Measurements from ENCODE around the gene LRRC7. TPM values are rescaled to one million over a fixed set of nuclear protein-coding genes. Genes with fewer than 3 reads are reported as not detected.

LRRC7 gene
- total and polyA plus RNA-seq, 2 of the 8 experiments (the other 6 are each of a cell fraction or from before 2014, with no cell fraction given): 0.03 to 0.17 TPM

DNA sequence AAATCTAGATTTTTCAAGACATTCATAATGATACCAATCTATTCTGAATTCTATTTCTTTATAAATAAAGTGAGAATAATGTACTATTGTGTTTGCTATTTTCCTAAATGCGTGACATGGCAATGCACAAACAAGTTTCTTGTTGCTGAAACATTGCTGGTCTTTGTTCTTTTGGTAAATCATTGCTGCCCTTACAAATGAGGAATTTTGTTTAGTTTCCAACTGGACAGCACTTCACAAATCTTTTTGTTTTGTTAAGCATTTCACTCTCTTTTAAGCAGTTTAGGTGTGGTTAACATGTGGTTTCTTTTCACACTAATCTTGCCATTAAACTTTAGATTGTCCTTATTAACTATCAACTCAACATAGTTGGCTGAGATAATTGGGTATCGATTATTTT, 94.6 kb downstream of the LRRC7 start:
- H4K91ac ChIP-seq (replicated peaks; ENCODE audit: insufficient read length, low read length): no peak overlapping the region
- H3K14ac ChIP-seq (ENCODE audit: insufficient read length): no peak overlapping the region
- no peak overlapping the region for H2BK15ac ChIP-seq (ENCODE audit: low read length)
- no peak overlapping the region for H3K4ac ChIP-seq (replicated peaks; ENCODE audit: insufficient read length, low read depth, low read length)
- no peak for FAIRE-seq
- H3K4me3 ChIP-seq (ENCODE audit: extremely low read depth in 1 of 4, insufficient read depth in 2 of 4, low read depth in 3 of 4, low read length in 4 of 4): no peak overlapping the region
- H2BK120ac ChIP-seq (replicated peaks; ENCODE audit: low read depth, low read length): no peak overlapping the region
- DNase-seq (ENCODE audit: low read depth in 1 of 2, low spot score in 2 of 2): no peak
- H4K20me1 ChIP-seq (replicated peaks in 1 of 2; ENCODE audit: control insufficient read depth in 1 of 2, insufficient read depth in 2 of 2, low read length in 2 of 2): no peaks in the 10 kb centered on the region
- H2BK20ac ChIP-seq (ENCODE audit: low read length): no peak overlapping the region
- H3K18ac ChIP-seq (ENCODE audit: extremely low read depth, low read length): no peak overlapping the region
- H2AFZ ChIP-seq (ENCODE audit: low read length): no peak overlapping the region
- WGBS, 2 experiments (ENCODE audit: extremely low coverage in 1 of 2, insufficient coverage in 1 of 2, insufficient read length in 1 of 2, insufficient replicate concordance in 2 of 2, low coverage in 1 of 2, low lambda C conversion rate in 2 of 2, missing lambda C conversion rate in 1 of 2): 92% methylated on average over 2 of the region's 2 CpGs; no CpG with 5 or more reads in 1 of the 2 experiments
- no peaks in the 10 kb centered on the region for H3K27me3 ChIP-seq (replicated peaks in 1 of 4; ENCODE audit: control insufficient read depth in 3 of 4, extremely low read depth in 1 of 4, insufficient read depth in 3 of 4, low read length in 3 of 4)
- H3K9ac ChIP-seq (replicated peaks in 1 of 4; ENCODE audit: extremely low read depth in 1 of 4, low read depth in 3 of 4, low read length in 3 of 4): no peak overlapping the region
- no peaks in the 10 kb centered on the region for H3K4me1 ChIP-seq (replicated peaks in 1 of 4; ENCODE audit: control insufficient read depth in 3 of 4, insufficient read depth in 4 of 4, low read length in 3 of 4)
- no peak overlapping the region for H3K23ac ChIP-seq (ENCODE audit: insufficient read length)
- H3K9me3 ChIP-seq (ENCODE audit: insufficient read depth in 2 of 2, low read depth in 1 of 2, low read length in 1 of 2): no peaks in the 10 kb centered on the region
- no peak overlapping the region for H2BK12ac ChIP-seq (ENCODE audit: low read depth, low read length)
- H3K36me3 ChIP-seq (ENCODE audit: control insufficient read depth in 2 of 4, insufficient read depth in 4 of 4, low read length in 3 of 4): no peaks in the 10 kb centered on the region
- H3K23me2 ChIP-seq (ENCODE audit: low read depth, low read length): no peaks in the 10 kb centered on the region
- no peak overlapping the region for H3K4me2 ChIP-seq (ENCODE audit: insufficient read depth in 1 of 2, low read depth in 2 of 2, low read length in 2 of 2)
- no peak overlapping the region for H3K56ac ChIP-seq (replicated peaks; ENCODE audit: insufficient read length, low read depth, low read length)
- POLR2A ChIA-PET (ENCODE audit: partially characterized antibody): no interaction called here
- H2BK5ac ChIP-seq (ENCODE audit: low read depth, low read length): no peak overlapping the region
- CTCF ChIA-PET (ENCODE audit: partially characterized antibody): no interaction called here
- H3K79me1 ChIP-seq (ENCODE audit: low read depth, low read length): no peaks in the 10 kb centered on the region
- H3K79me2 ChIP-seq (ENCODE audit: control insufficient read depth in 1 of 2, insufficient read depth in 2 of 2, low read length in 2 of 2): no peaks in the 10 kb centered on the region
- no peak overlapping the region for H4K8ac ChIP-seq (ENCODE audit: extremely low read depth, insufficient read depth, low read length)
- H3K27ac ChIP-seq (ENCODE audit: low read depth, low read length): no peak overlapping the region
- no peak overlapping the region for H4K5ac ChIP-seq (ENCODE audit: insufficient read length, low read depth, low read length)
- no peak overlapping the region for H2AK5ac ChIP-seq (ENCODE audit: low read depth, low read length)
- TF ChIP-seq EP300 (IDR thresholded peaks at IDR 0.05; ENCODE audit: borderline replicate concordance in 1 of 2, low read depth in 2 of 2, low read length in 2 of 2): no peak
- no peak for TF ChIP-seq TCF12 (IDR thresholded peaks at IDR 0.05; ENCODE audit: low read depth, low read length)
- TF ChIP-seq RBBP5 (IDR thresholded peaks at IDR 0.05; ENCODE audit: borderline replicate concordance, low read depth, low read length): no peak
- TF ChIP-seq KDM4A (IDR thresholded peaks at IDR 0.05; ENCODE audit: low read depth, low read length, severe bottlenecking): no peak
- TF ChIP-seq ZNF274 (IDR thresholded peaks at IDR 0.05; ENCODE audit: borderline replicate concordance, extremely low read depth, low read length): no peak
- no peak for TF ChIP-seq BCL11A (IDR thresholded peaks at IDR 0.05; ENCODE audit: low read depth in 2 of 2, low read length in 2 of 2)
- no peak for TF ChIP-seq RNF2 (IDR thresholded peaks at IDR 0.05; ENCODE audit: borderline replicate concordance, low read depth, low read length, missing control alignments, poor library complexity, severe bottlenecking)
- TF ChIP-seq SAP30 (IDR thresholded peaks at IDR 0.05; ENCODE audit: insufficient read depth, insufficient replicate concordance, low read length): no peak
